A549 (cell line): Measurements from ENCODE around the gene ELOVL2.

Source experiments
- BHLHE40 ChIP-seq: IDR thresholded peaks from 2 replicates; pipeline ENCODE4 v1.6.1; 2012; ENCODE audit warnings: low read depth, low read length, inconsistent platforms
- CTCF ChIP-seq: fragments of >200 bp; sonication (Bioruptor Twin); formaldehyde crosslinking; IDR thresholded peaks from 3 replicates; pipeline ENCODE4 v1.5.1; 2016
- HMGXB4 ChIP-seq: fragments of 250-450 bp; sonication (Bioruptor Pico); IDR thresholded peaks from 2 replicates; pipeline ENCODE4 v1.5.0; 2021; ENCODE audit warnings: mild to moderate bottlenecking, moderate library complexity, borderline replicate concordance
- JUN ChIP-seq, 2 experiments: fragments of >200 bp; sonication (Bioruptor Twin); formaldehyde crosslinking; IDR thresholded peaks; 2 replicates in 1 of 2; 3 replicates in 1 of 2; pipeline ENCODE4 v1.6.1; 2016 to 2017
- JUNB ChIP-seq: fragments of >200 bp; sonication (Bioruptor Twin); formaldehyde crosslinking; IDR thresholded peaks from 2 replicates; pipeline ENCODE4 v1.6.1; 2016
- PBX3 ChIP-seq: IDR thresholded peaks from 2 replicates; pipeline ENCODE4 v1.6.1; 2012
- POLR2A ChIP-seq: IDR thresholded peaks from 2 replicates; pipeline ENCODE4 v1.6.1; 2012; ENCODE audit warnings: mild to moderate bottlenecking, low read length
- REST ChIP-seq: fragments of 200-600 bp; sonication (generic); IDR thresholded peaks from 2 replicates; pipeline ENCODE4 v1.6.1; 2016; ENCODE audit warnings: antibody characterized with exemption, mild to moderate bottlenecking, moderate library complexity
- RFX5 ChIP-seq: fragments of 450-650 bp; IDR thresholded peaks from 2 replicates; pipeline ENCODE4 v1.7.1; 2014; ENCODE audit warnings: antibody characterized with exemption, mild to moderate bottlenecking, moderate library complexity
- USF2 ChIP-seq: fragments of 450-650 bp; IDR thresholded peaks from 2 replicates; pipeline ENCODE4 v1.6.1; 2014; ENCODE audit warnings: antibody characterized with exemption

GRCh38 chr6:10972196-10972595 is 71.9 kb downstream of the ELOVL2 start:
- no peak for TF ChIP-seq CTCF
- no peak for TF ChIP-seq RFX5
- no peak for TF ChIP-seq PBX3
- no peak for TF ChIP-seq REST
- no peak for TF ChIP-seq BHLHE40
- no peak for TF ChIP-seq USF2
- TF ChIP-seq JUNB = no peak
- no peak for TF ChIP-seq POLR2A
- no peak for TF ChIP-seq JUN (IDR thresholded peaks at IDR 0.05)
- no peak for TF ChIP-seq HMGXB4 (CRISPR knock-in tag)
